ENCODE data around the gene IMPDH1. TPM values are rescaled to one million over a fixed set of nuclear protein-coding genes. Genes with fewer than 3 reads are reported as not detected.

The IMPDH1 gene
- total and polyA plus RNA-seq, 10 of the 15 experiments (the other 5 are each of a cell fraction or from before 2014, with no cell fraction given) = 0.50 to 61.3 (median 41.8) TPM

DNA sequence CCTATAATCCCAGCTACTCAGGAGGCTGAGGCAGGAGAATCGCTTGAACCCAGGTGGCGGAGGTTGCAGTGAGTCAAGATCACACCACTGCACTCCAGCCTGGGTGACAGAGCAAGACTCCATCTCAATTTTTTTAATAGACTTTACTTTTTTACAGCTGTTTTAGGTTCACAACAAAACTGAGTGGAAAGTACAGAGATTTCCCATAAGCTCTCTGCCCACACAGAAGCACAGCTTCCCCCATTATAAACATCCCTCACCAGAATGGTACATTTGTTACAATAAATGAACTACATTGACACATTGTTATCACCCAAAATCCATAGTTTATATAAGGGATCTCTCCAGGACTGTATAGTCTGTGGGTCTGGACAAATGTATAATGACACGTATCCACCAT lies 33.7 kb downstream of the IMPDH1 start:
- ChIA-PET CTCF (interaction anchor here (1.1 to 4.5 kb wide), 2 partner anchors 9 to 12 kb away, joined by 3 to 31 read pairs; no protein-coding TSS in a partner anchor), SMC1A (ENCODE audit: uncharacterized antibody, unreplicated experiment) (no interaction called here), POLR2A (no interaction called here), RAD21 (ENCODE audit: unreplicated experiment) (no interaction called here)
- intact Hi-C loops (cut with micrococcal nuclease; ENCODE audit: unreplicated experiment) = no loop called here
- no peaks in the 10 kb centered on the region for H3K79me2 ChIP-seq (ENCODE audit: control insufficient read depth, insufficient read depth, low read length)
- no peaks in the 10 kb centered on the region for H3K9me3 ChIP-seq (replicated peaks; ENCODE audit: control insufficient read depth, insufficient read depth, low read length)
- FAIRE-seq (no peak), DNase-seq (ENCODE audit: low read depth, low spot score) (no peak), ATAC-seq (no peak)
- H3K9ac ChIP-seq (ENCODE audit: control insufficient read depth, insufficient read depth, low read length) = no peak overlapping the region
- no peak overlapping the region for H2AFZ ChIP-seq (ENCODE audit: control insufficient read depth, low read depth, low read length)
- H3K4me2 ChIP-seq (ENCODE audit: control insufficient read depth, insufficient read depth) = no peak overlapping the region
- H3K4me1 ChIP-seq (ENCODE audit: control insufficient read depth, insufficient read depth, low read length) = no peaks in the 10 kb centered on the region
- H3K27ac ChIP-seq (ENCODE audit: control insufficient read depth, insufficient read depth) = no peak overlapping the region
- no peaks in the 10 kb centered on the region for H3K36me3 ChIP-seq (ENCODE audit: control insufficient read depth in 2 of 2, insufficient read depth in 2 of 2, low read length in 1 of 2)
- H3K4me3 ChIP-seq = no peak overlapping the region
- in situ Hi-C loops (cut with MboI) = no loop called here
- no peaks in the 10 kb centered on the region for H3K27me3 ChIP-seq (replicated peaks in 1 of 2; ENCODE audit: control insufficient read depth in 2 of 2, insufficient read depth in 2 of 2, low read length in 1 of 2)
- BruUV-seq (replicated peaks) = no TSS peak
- WGBS (ENCODE audit: insufficient coverage, insufficient replicate concordance, low lambda C conversion rate, missing lambda C conversion rate) = 41% methylated on average over 3 of the region's 3 CpGs
- no peaks in the 10 kb centered on the region for H4K20me1 ChIP-seq (ENCODE audit: control insufficient read depth, insufficient read depth)
- TF ChIP-seq KAT2A (conservative IDR thresholded peaks at IDR 0.05; ENCODE audit: control insufficient read depth, low read depth, low read length) (no peak), ZZZ3 (IDR thresholded peaks at IDR 0.05; ENCODE audit: control insufficient read depth, insufficient read length, low read depth) (no peak), NRF1 (conservative IDR thresholded peaks at IDR 0.05; ENCODE audit: low read depth, low read length) (no peak), CREB1 (IDR thresholded peaks at IDR 0.05; ENCODE audit: low read depth) (no peak), HDGF (IDR thresholded peaks at IDR 0.05) (no peak), IRF4 (IDR thresholded peaks at IDR 0.05; ENCODE audit: low read depth, low read length) (no peak), MTA3 (IDR thresholded peaks at IDR 0.05; ENCODE audit: borderline replicate concordance, low read length) (no peak), STAT1 (conservative IDR thresholded peaks at IDR 0.05) (no peak), PML (IDR thresholded peaks at IDR 0.05; ENCODE audit: low read length) (no peak), RUNX3 (IDR thresholded peaks at IDR 0.05; ENCODE audit: low read length) (no peak), TBL1XR1 (IDR thresholded peaks at IDR 0.05; ENCODE audit: low read depth, low read length) (no peak)
- TF ChIP-seq, protein P1, sequence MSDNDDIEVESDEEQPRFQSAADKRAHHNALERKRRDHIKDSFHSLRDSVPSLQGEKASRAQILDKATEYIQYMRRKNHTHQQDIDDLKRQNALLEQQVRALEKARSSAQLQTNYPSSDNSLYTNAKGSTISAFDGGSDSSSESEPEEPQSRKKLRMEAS (IDR thresholded peaks at IDR 0.05; ENCODE audit: low read depth, low read length) = no peak
- TF ChIP-seq, protein P2, sequence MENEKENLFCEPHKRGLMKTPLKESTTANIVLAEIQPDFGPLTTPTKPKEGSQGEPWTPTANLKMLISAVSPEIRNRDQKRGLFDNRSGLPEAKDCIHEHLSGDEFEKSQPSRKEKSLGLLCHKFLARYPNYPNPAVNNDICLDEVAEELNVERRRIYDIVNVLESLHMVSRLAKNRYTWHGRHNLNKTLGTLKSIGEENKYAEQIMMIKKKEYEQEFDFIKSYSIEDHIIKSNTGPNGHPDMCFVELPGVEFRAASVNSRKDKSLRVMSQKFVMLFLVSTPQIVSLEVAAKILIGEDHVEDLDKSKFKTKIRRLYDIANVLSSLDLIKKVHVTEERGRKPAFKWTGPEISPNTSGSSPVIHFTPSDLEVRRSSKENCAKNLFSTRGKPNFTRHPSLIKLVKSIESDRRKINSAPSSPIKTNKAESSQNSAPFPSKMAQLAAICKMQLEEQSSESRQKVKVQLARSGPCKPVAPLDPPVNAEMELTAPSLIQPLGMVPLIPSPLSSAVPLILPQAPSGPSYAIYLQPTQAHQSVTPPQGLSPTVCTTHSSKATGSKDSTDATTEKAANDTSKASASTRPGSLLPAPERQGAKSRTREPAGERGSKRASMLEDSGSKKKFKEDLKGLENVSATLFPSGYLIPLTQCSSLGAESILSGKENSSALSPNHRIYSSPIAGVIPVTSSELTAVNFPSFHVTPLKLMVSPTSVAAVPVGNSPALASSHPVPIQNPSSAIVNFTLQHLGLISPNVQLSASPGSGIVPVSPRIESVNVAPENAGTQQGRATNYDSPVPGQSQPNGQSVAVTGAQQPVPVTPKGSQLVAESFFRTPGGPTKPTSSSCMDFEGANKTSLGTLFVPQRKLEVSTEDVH (IDR thresholded peaks at IDR 0.05; ENCODE audit: low read depth, partially characterized antibody) = no peak
- TF ChIP-seq, protein P3, sequence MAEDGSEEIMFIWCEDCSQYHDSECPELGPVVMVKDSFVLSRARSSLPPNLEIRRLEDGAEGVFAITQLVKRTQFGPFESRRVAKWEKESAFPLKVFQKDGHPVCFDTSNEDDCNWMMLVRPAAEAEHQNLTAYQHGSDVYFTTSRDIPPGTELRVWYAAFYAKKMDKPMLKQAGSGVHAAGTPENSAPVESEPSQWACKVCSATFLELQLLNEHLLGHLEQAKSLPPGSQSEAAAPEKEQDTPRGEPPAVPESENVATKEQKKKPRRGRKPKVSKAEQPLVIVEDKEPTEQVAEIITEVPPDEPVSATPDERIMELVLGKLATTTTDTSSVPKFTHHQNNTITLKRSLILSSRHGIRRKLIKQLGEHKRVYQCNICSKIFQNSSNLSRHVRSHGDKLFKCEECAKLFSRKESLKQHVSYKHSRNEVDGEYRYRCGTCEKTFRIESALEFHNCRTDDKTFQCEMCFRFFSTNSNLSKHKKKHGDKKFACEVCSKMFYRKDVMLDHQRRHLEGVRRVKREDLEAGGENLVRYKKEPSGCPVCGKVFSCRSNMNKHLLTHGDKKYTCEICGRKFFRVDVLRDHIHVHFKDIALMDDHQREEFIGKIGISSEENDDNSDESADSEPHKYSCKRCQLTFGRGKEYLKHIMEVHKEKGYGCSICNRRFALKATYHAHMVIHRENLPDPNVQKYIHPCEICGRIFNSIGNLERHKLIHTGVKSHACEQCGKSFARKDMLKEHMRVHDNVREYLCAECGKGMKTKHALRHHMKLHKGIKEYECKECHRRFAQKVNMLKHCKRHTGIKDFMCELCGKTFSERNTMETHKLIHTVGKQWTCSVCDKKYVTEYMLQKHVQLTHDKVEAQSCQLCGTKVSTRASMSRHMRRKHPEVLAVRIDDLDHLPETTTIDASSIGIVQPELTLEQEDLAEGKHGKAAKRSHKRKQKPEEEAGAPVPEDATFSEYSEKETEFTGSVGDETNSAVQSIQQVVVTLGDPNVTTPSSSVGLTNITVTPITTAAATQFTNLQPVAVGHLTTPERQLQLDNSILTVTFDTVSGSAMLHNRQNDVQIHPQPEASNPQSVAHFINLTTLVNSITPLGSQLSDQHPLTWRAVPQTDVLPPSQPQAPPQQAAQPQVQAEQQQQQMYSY (CRISPR knock-in tag; IDR thresholded peaks at IDR 0.05) = no peak
- TF ChIP-seq, protein P4, sequence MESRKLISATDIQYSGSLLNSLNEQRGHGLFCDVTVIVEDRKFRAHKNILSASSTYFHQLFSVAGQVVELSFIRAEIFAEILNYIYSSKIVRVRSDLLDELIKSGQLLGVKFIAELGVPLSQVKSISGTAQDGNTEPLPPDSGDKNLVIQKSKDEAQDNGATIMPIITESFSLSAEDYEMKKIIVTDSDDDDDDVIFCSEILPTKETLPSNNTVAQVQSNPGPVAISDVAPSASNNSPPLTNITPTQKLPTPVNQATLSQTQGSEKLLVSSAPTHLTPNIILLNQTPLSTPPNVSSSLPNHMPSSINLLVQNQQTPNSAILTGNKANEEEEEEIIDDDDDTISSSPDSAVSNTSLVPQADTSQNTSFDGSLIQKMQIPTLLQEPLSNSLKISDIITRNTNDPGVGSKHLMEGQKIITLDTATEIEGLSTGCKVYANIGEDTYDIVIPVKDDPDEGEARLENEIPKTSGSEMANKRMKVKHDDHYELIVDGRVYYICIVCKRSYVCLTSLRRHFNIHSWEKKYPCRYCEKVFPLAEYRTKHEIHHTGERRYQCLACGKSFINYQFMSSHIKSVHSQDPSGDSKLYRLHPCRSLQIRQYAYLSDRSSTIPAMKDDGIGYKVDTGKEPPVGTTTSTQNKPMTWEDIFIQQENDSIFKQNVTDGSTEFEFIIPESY (IDR thresholded peaks at IDR 0.05) = no peak
- TF ChIP-seq, protein P5, sequence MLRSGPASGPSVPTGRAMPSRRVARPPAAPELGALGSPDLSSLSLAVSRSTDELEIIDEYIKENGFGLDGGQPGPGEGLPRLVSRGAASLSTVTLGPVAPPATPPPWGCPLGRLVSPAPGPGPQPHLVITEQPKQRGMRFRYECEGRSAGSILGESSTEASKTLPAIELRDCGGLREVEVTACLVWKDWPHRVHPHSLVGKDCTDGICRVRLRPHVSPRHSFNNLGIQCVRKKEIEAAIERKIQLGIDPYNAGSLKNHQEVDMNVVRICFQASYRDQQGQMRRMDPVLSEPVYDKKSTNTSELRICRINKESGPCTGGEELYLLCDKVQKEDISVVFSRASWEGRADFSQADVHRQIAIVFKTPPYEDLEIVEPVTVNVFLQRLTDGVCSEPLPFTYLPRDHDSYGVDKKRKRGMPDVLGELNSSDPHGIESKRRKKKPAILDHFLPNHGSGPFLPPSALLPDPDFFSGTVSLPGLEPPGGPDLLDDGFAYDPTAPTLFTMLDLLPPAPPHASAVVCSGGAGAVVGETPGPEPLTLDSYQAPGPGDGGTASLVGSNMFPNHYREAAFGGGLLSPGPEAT (IDR thresholded peaks at IDR 0.05; ENCODE audit: low read depth) = no peak

Data from GM12878 (cell line).